Mesenchymal stem cell (in vitro differentiated cells and primary cell): ENCODE data around the gene DYNC2H1.
"Not testable (repeated sequence)": the region's sequence is repeated elsewhere in the genome, so short reads cannot be mapped to it uniquely, and the experiment has no call there.

Source experiments
- DNase-seq: peaks from one replicate; pipeline ENCODE4 v3.0.0-alpha.2; 2013
- H2AFZ ChIP-seq: one replicate; pipeline ENCODE4 v1.6.1; 2013; ENCODE audit warnings: low read depth, mild to moderate bottlenecking, control low read depth, inconsistent platforms, low read length, moderate library complexity
- H2AK5ac ChIP-seq: 2 replicates; pipeline ENCODE4 v1.6.1; 2013; ENCODE audit warnings: low read length, moderate library complexity, mild to moderate bottlenecking, inconsistent platforms; ENCODE audit not compliant: severe bottlenecking
- H2BK120ac ChIP-seq: one replicate; pipeline ENCODE4 v1.6.1; 2013; ENCODE audit warnings: low read depth, mild to moderate bottlenecking, inconsistent platforms, low read length, moderate library complexity
- H2BK12ac ChIP-seq, 2 experiments: one replicate each; pipeline ENCODE4 v1.6.1; 2013; ENCODE audit warnings: inconsistent platforms in 2 of 2, low read length in 2 of 2, mild to moderate bottlenecking in 2 of 2, moderate library complexity in 2 of 2, control low read depth in 1 of 2
- H2BK15ac ChIP-seq: one replicate; pipeline ENCODE4 v1.6.1; 2013; ENCODE audit warnings: mild to moderate bottlenecking, low read depth, inconsistent platforms; ENCODE audit not compliant: poor library complexity, severe bottlenecking
- H2BK5ac ChIP-seq: 2 replicates; pipeline ENCODE4 v1.6.1; 2013; ENCODE audit warnings: low read depth, mild to moderate bottlenecking, low read length, control low read depth, inconsistent platforms; ENCODE audit not compliant: poor library complexity, severe bottlenecking
- H3K14ac ChIP-seq, 2 experiments: one replicate each; pipeline ENCODE4 v1.6.1; 2013; ENCODE audit warnings: inconsistent platforms in 2 of 2, low read length in 2 of 2, control low read depth in 1 of 2, mild to moderate bottlenecking in 1 of 2, moderate library complexity in 1 of 2
- H3K18ac ChIP-seq, 2 experiments: one replicate each; pipeline ENCODE4 v1.6.1; 2013; ENCODE audit warnings: inconsistent platforms in 2 of 2, low read length in 2 of 2, control low read depth in 1 of 2, low read depth in 1 of 2, mild to moderate bottlenecking in 1 of 2
- H3K23ac ChIP-seq, 2 experiments: one replicate each; pipeline ENCODE4 v1.6.1; 2013; ENCODE audit warnings: inconsistent platforms in 2 of 2, low read length in 2 of 2, mild to moderate bottlenecking in 2 of 2, moderate library complexity in 2 of 2, control low read depth in 1 of 2
- H3K27ac ChIP-seq: 2 replicates; pipeline ENCODE4 v1.5.1; 2013; ENCODE audit warnings: mild to moderate bottlenecking, moderate library complexity, low read length, control low read depth, inconsistent platforms; ENCODE audit not compliant: poor library complexity, severe bottlenecking
- H3K27me3 ChIP-seq, 2 experiments: 2 replicates each; pipeline versions ENCODE4 v1.6.1 to v1.7.0; 2013; ENCODE audit warnings: low read length in 2 of 2, mild to moderate bottlenecking in 2 of 2, moderate library complexity in 2 of 2, control low read depth in 1 of 2, inconsistent platforms in 1 of 2; ENCODE audit not compliant: control insufficient read depth in 1 of 2, insufficient read depth in 1 of 2
- H3K36me3 ChIP-seq, 2 experiments: 2 replicates each; pipeline versions ENCODE4 v1.6.1 to v1.7.0; 2013; ENCODE audit warnings: low read length in 2 of 2, control low read depth in 1 of 2, inconsistent platforms in 1 of 2, low read depth in 1 of 2, mild to moderate bottlenecking in 1 of 2; ENCODE audit not compliant: insufficient read depth in 2 of 2, control insufficient read depth in 1 of 2
- H3K4ac ChIP-seq, 2 experiments: one replicate each; pipeline ENCODE4 v1.6.1; 2013; ENCODE audit warnings: inconsistent platforms in 2 of 2, low read length in 2 of 2, mild to moderate bottlenecking in 2 of 2, moderate library complexity in 2 of 2, control low read depth in 1 of 2, low read depth in 1 of 2
- H3K4me1 ChIP-seq: 2 replicates; pipeline ENCODE4 v1.6.1; 2013; ENCODE audit warnings: low read depth, low read length, control low read depth; ENCODE audit not compliant: control insufficient read depth, insufficient read depth
- H3K4me2 ChIP-seq: 2 replicates; pipeline ENCODE4 v1.6.1; 2013; ENCODE audit warnings: low read length, mild to moderate bottlenecking, inconsistent platforms; ENCODE audit not compliant: poor library complexity, severe bottlenecking
- H3K4me3 ChIP-seq, 2 experiments: 2 replicates each; pipeline versions ENCODE4 v1.5.1 to v1.7.0; 2013; ENCODE audit warnings: low read length in 2 of 2, mild to moderate bottlenecking in 2 of 2, control low read depth in 1 of 2, low read depth in 1 of 2; ENCODE audit not compliant: insufficient read depth in 1 of 2
- H3K79me1 ChIP-seq: replicated peaks from 2 replicates; pipeline ENCODE4 v1.6.1; 2013; ENCODE audit warnings: mild to moderate bottlenecking, control low read depth, low read length, inconsistent platforms; ENCODE audit not compliant: poor library complexity, severe bottlenecking
- H3K9ac ChIP-seq: 2 replicates; pipeline ENCODE4 v1.7.0; 2013; ENCODE audit warnings: mild to moderate bottlenecking, low read length, moderate library complexity
- H3K9me3 ChIP-seq: 2 replicates; pipeline ENCODE4 v1.7.0; 2013; ENCODE audit warnings: mild to moderate bottlenecking, low read length; ENCODE audit not compliant: control insufficient read depth
- H4K8ac ChIP-seq: one replicate; pipeline ENCODE4 v1.6.1; 2013; ENCODE audit warnings: inconsistent platforms, mild to moderate bottlenecking, low read length, moderate library complexity
- H4K91ac ChIP-seq: one replicate; pipeline ENCODE4 v1.6.1; 2013; ENCODE audit warnings: mild to moderate bottlenecking, low read length, inconsistent platforms
- WGBS: methylation state at CpG from one replicate; pipeline ENCODE4 v1.1.7; 2013; ENCODE audit warnings: mixed read lengths; 5-methylcytosine and 5-hydroxymethylcytosine counted together

The DYNC2H1 gene

GRCh38 chr11:103372906-103373305 lies 263.7 kb downstream of the DYNC2H1 start:
- H3K4me1 ChIP-seq, result no peaks in the 10 kb centered on the region
- no peaks in the 10 kb centered on the region for H3K27me3 ChIP-seq
- H3K4me3 ChIP-seq, result no peak overlapping the region
- no peak overlapping the region for H2AK5ac ChIP-seq
- no peak overlapping the region for H2BK15ac ChIP-seq
- no peak overlapping the region for H3K23ac ChIP-seq
- no peak overlapping the region for H2BK5ac ChIP-seq
- no peaks in the 10 kb centered on the region for H3K79me1 ChIP-seq
- H3K36me3 ChIP-seq, result peaks cover 17 to 39% of the 10 kb centered on the region in 2 experiments
- H3K4ac ChIP-seq, result no peak overlapping the region
- WGBS, result 95% methylated on average over 2 of the region's 2 CpGs
- H3K9ac ChIP-seq, result no peak overlapping the region
- no peak overlapping the region for H3K14ac ChIP-seq
- H3K4me2 ChIP-seq, result no peak overlapping the region
- H3K9me3 ChIP-seq, result peaks cover 29% of the 10 kb centered on the region
- no peak overlapping the region for H4K8ac ChIP-seq
- no peak overlapping the region for H2BK12ac ChIP-seq
- H3K18ac ChIP-seq, result no peak overlapping the region
- no peak for DNase-seq
- H2AFZ ChIP-seq, result no peak overlapping the region
- no peak overlapping the region for H4K91ac ChIP-seq
- no peak overlapping the region for H2BK120ac ChIP-seq
- no peak overlapping the region for H3K27ac ChIP-seq

- 76% methylated on average over 2 of the region's 3 CpGs for WGBS
Measured at GRCh38 chr11:103374227-103374626, 265.0 kb downstream of the DYNC2H1 start.

GRCh38 chr11:103378931-103379330 lies 269.7 kb downstream of the DYNC2H1 start:
- no peak overlapping the region for H3K27ac ChIP-seq
- peaks cover 15% of the 10 kb centered on the region for H3K9me3 ChIP-seq
- no peak overlapping the region for H4K8ac ChIP-seq
- H3K9ac ChIP-seq, result no peak overlapping the region
- no peak overlapping the region for H3K18ac ChIP-seq
- H2AK5ac ChIP-seq, result no peak overlapping the region
- H3K14ac ChIP-seq, result no peak overlapping the region
- no peak overlapping the region for H2BK120ac ChIP-seq
- H3K23ac ChIP-seq, result no peak overlapping the region
- no peak overlapping the region for H2BK5ac ChIP-seq
- no peak overlapping the region for H2BK12ac ChIP-seq
- no peak overlapping the region for H2BK15ac ChIP-seq
- H4K91ac ChIP-seq, result no peak overlapping the region
- no peak overlapping the region for H3K4me3 ChIP-seq
- H2AFZ ChIP-seq, result no peak overlapping the region
- DNase-seq, result peak; percentile 14
- 100% methylated on average over 1 of the region's 2 CpGs for WGBS
- H3K4me2 ChIP-seq, result no peak overlapping the region
- no peaks in the 10 kb centered on the region for H3K27me3 ChIP-seq
- no peak overlapping the region for H3K4ac ChIP-seq
- peaks cover 3 to 12% of the 10 kb centered on the region in 2 experiments for H3K36me3 ChIP-seq
- H3K79me1 ChIP-seq, result no peaks in the 10 kb centered on the region
- no peaks in the 10 kb centered on the region for H3K4me1 ChIP-seq

More at GRCh38 chr11:103374227-103374626, 265.0 kb downstream of the DYNC2H1 start:
- not testable (repeated sequence) for H2BK15ac ChIP-seq, H4K8ac ChIP-seq, H3K27me3 ChIP-seq, H2AK5ac ChIP-seq, H3K27ac ChIP-seq, H3K4me2 ChIP-seq, DNase-seq, H3K14ac ChIP-seq, H2BK12ac ChIP-seq, H3K23ac ChIP-seq, H2BK5ac ChIP-seq, H3K4ac ChIP-seq, H3K9ac ChIP-seq, H2BK120ac ChIP-seq, H4K91ac ChIP-seq, H3K79me1 ChIP-seq, H3K4me1 ChIP-seq, H3K4me3 ChIP-seq, H2AFZ ChIP-seq, H3K18ac ChIP-seq
- Histone ChIP-seq H3K36me3 (peaks cover 16 to 33% of the 10 kb centered on the region in 2 experiments), H3K9me3 (peaks cover 29% of the 10 kb centered on the region)

GRCh38 chr11:103380031-103380430 lies 270.8 kb downstream of the DYNC2H1 start:
- WGBS, result no CpG with 5 or more reads among the region's 3 CpGs
- H3K27me3 ChIP-seq, result no peaks in the 10 kb centered on the region

More at GRCh38 chr11:103380031-103380430, 270.8 kb downstream of the DYNC2H1 start:
- Histone ChIP-seq H4K8ac (no peak overlapping the region), H3K23ac (no peak overlapping the region), H2BK5ac (no peak overlapping the region), H2AFZ (no peak overlapping the region), H2AK5ac (no peak overlapping the region), H3K36me3 (peaks cover under 1 to 9% of the 10 kb centered on the region in 2 experiments), H3K14ac (no peak overlapping the region), H3K4me3 (no peak overlapping the region), H3K4me2 (no peak overlapping the region), H2BK15ac (no peak overlapping the region), H3K9ac (no peak overlapping the region), H3K79me1 (no peaks in the 10 kb centered on the region), H3K27ac (no peak overlapping the region), H3K4ac (no peak overlapping the region), H3K4me1 (no peaks in the 10 kb centered on the region), H2BK12ac (no peak overlapping the region), H2BK120ac (no peak overlapping the region), H3K18ac (no peak overlapping the region), H4K91ac (no peak overlapping the region), H3K9me3 (peaks cover 5% of the 10 kb centered on the region)
- peak; percentile 57 for DNase-seq
